GM21423 (cell line): ENCODE measurements around the gene FGF14.

ENCODE experiments used
- ATAC-seq: cut with Tn5 transposase; IDR thresholded peaks from one replicate; pipeline ENCODE4 v1.9.1; 2021; ENCODE audit warnings: mild to moderate bottlenecking, moderate library complexity; ENCODE audit not compliant: unreplicated experiment

The FGF14 gene

GRCh38 chr13:101747039-101747438 lies 654.8 kb downstream of the FGF14 start:
- no peak for ATAC-seq

- no peak for ATAC-seq
Measured at GRCh38 chr13:101746513-101746912, 655.3 kb downstream of the FGF14 start.

- peak; percentile 95 for ATAC-seq
Measured at GRCh38 chr13:101739382-101740178, 662.3 kb downstream of the FGF14 start.

- ATAC-seq = no peak
Measured at GRCh38 chr13:101738336-101738735, 663.5 kb downstream of the FGF14 start.

GRCh38 chr13:101736566-101736965 lies 665.3 kb downstream of the FGF14 start:
- ATAC-seq = no peak

GRCh38 chr13:101730420-101731000 lies 671.3 kb downstream of the FGF14 start:
- no peak for ATAC-seq

GRCh38 chr13:101728615-101729014 lies 673.2 kb downstream of the FGF14 start:
- ATAC-seq = no peak

- ATAC-seq = no peak
Measured at GRCh38 chr13:101728021-101728420, 673.8 kb downstream of the FGF14 start.

GRCh38 chr13:101727118-101727517 lies 674.7 kb downstream of the FGF14 start:
- no peak for ATAC-seq

- no peak for ATAC-seq
Measured at GRCh38 chr13:101726681-101727080, 675.2 kb downstream of the FGF14 start.

GRCh38 chr13:101718496-101718895 lies 683.4 kb downstream of the FGF14 start:
- ATAC-seq = no peak

- no peak for ATAC-seq
Measured at GRCh38 chr13:101717353-101717752, 684.5 kb downstream of the FGF14 start.

- no peak for ATAC-seq
Measured at GRCh38 chr13:101714195-101714594, 687.7 kb downstream of the FGF14 start.

GRCh38 chr13:101712026-101712348 lies 689.9 kb downstream of the FGF14 start:
- no peak for ATAC-seq

GRCh38 chr13:101711307-101712025 lies 690.4 kb downstream of the FGF14 start:
- ATAC-seq = no peak

- no peak for ATAC-seq
Measured at GRCh38 chr13:101709952-101710351, 691.9 kb downstream of the FGF14 start.

GRCh38 chr13:101708115-101708514 lies 693.7 kb downstream of the FGF14 start:
- no peak for ATAC-seq

- ATAC-seq = no peak
Measured at GRCh38 chr13:101707659-101708058, 694.2 kb downstream of the FGF14 start.

- peak; percentile 44 for ATAC-seq
Measured at GRCh38 chr13:101706651-101707050, 695.2 kb downstream of the FGF14 start.

GRCh38 chr13:101703838-101704237 lies 698.0 kb downstream of the FGF14 start:
- no peak for ATAC-seq

- no peak for ATAC-seq
Measured at GRCh38 chr13:101703081-101703480, 698.8 kb downstream of the FGF14 start.

- no peak for ATAC-seq
Measured at GRCh38 chr13:101700598-101700997, 701.2 kb downstream of the FGF14 start.
